Lung (tissue), 12 donors: Measurements from ENCODE around the gene CDK5R2. TPM values are rescaled to one million over a fixed set of nuclear protein-coding genes. Genes with fewer than 3 reads are reported as not detected.

Source experiments
- ATAC-seq: fragments of 200-7000 bp; cut with Tn5 transposase; one replicate; pipeline ENCODE4 v1.9.1; 2020; ENCODE audit warnings: moderate number of reproducible peaks; ENCODE audit not compliant: insufficient read depth, low FRiP score
- DNase-seq, 3 donors: peaks; one replicate each; pipeline ENCODE4 v3.0.0-alpha.2; 2013 to 2017
- H3K27ac ChIP-seq, 2 donors: one replicate each; pipeline ENCODE4 v1.5.1; 2013; ENCODE audit warnings: mild to moderate bottlenecking in 2 of 2, moderate library complexity in 2 of 2, control low read depth in 1 of 2, inconsistent platforms in 1 of 2, low read depth in 1 of 2, low read length in 1 of 2
- H3K27me3 ChIP-seq, 3 donors: one replicate each; pipeline ENCODE4 v1.5.1; 2013; ENCODE audit warnings: low read length in 2 of 3; ENCODE audit not compliant: control insufficient read depth in 3 of 3, insufficient read depth in 3 of 3
- H3K36me3 ChIP-seq, 4 donors: one replicate each; pipeline ENCODE4 v1.5.1; 2013; ENCODE audit warnings: low read length in 4 of 4, mild to moderate bottlenecking in 1 of 4, moderate library complexity in 1 of 4; ENCODE audit not compliant: control insufficient read depth in 4 of 4, insufficient read depth in 4 of 4
- H3K4me1 ChIP-seq, 5 donors: one replicate each; pipeline ENCODE4 v1.5.1; 2013; ENCODE audit warnings: low read length in 5 of 5, mild to moderate bottlenecking in 2 of 5, moderate library complexity in 1 of 5; ENCODE audit not compliant: control insufficient read depth in 5 of 5, insufficient read depth in 5 of 5
- H3K4me3 ChIP-seq: one replicate; pipeline ENCODE4 v1.5.1; 2013; ENCODE audit warnings: mild to moderate bottlenecking, control low read depth, moderate library complexity
- H3K9ac ChIP-seq, 2 donors: one replicate each; pipeline ENCODE4 v1.5.1; 2013; ENCODE audit warnings: low read length in 2 of 2, control low read depth in 1 of 2; ENCODE audit not compliant: insufficient read depth in 1 of 2
- H3K9me3 ChIP-seq, 4 donors: one replicate each; pipeline ENCODE4 v1.5.1; 2013; ENCODE audit warnings: low read length in 3 of 4, mild to moderate bottlenecking in 1 of 4, moderate library complexity in 1 of 4; ENCODE audit not compliant: control insufficient read depth in 4 of 4, insufficient read depth in 3 of 4
- CTCF ChIP-seq: IDR thresholded peaks from 2 replicates; pipeline ENCODE4 v1.5.1; 2012; ENCODE audit warnings: mild to moderate bottlenecking; ENCODE audit errors: control extremely low read depth, extremely low read depth
- WGBS, 2 donors: extraction: QIAGEN DNeasy Blood & Tissue Kit; methylation state at CpG; one replicate each; pipeline ENCODE4 v1.1.7; 2013; 5-methylcytosine and 5-hydroxymethylcytosine counted together
- polyA plus RNA-seq, 2 donors: library from polyadenylated mRNA; stranded (reverse); fragments of 200-250 nt; gene quantifications; one replicate each; pipeline ENCODE4 v1.2.1, GENCODE V29; 2013
- total RNA-seq, 2 donors: library from RNA; depleted of rRNA in 1 of 2; stranded (reverse); fragments of >200 nt in 1 of 2; gene quantifications; one replicate each; pipeline ENCODE4 v1.2.1, GENCODE V29; 2014 to 2021
- donor health status: control.
- donor health status: control.
- donor health status: Bipolar disorder and iron deficiency.
- donor health status: healthy.
- donor health status: DM: yes; HTN: yes; CAD: no.

CDK5R2 gene
- total and polyA plus RNA-seq, 4 donors, result 0.03 to 0.17 (median 0.08) TPM; not detected in 1

- Histone ChIP-seq H3K9me3 (peaks cover 0 to 5% (median 0%) of the 10 kb centered on the region in 4 donors), H3K9ac (no peak overlapping the region), H3K27ac (no peak overlapping the region), H3K4me1 (no peaks in the 10 kb centered on the region), H3K27me3 (peaks cover 11 to 31% (median 16%) of the 10 kb centered on the region in 3 donors), H3K36me3 (no peaks in the 10 kb centered on the region), H3K4me3 (no peak overlapping the region)
- WGBS, 2 donors, result 25 to 54% methylated on average over 1 of the region's 1 CpG
- no peak for TF ChIP-seq CTCF
- ATAC-seq, result no peak
- no peak for DNase-seq
Measured at GRCh38 chr2:218970894-218971293, 11.4 kb downstream of the CDK5R2 start.

GRCh38 chr2:218975060-218975777 is 15.8 kb downstream of the CDK5R2 start:
- 61 to 74% methylated on average over 4 of the region's 4 CpGs for WGBS, 2 donors
- Histone ChIP-seq H3K9ac (no peak overlapping the region), H3K36me3 (no peaks in the 10 kb centered on the region), H3K9me3 (peaks cover 0 to 5% (median 0%) of the 10 kb centered on the region in 4 donors), H3K4me3 (no peak overlapping the region), H3K27me3 (peaks cover 11 to 61% (median 46%) of the 10 kb centered on the region in 3 donors), H3K4me1 (peaks cover 0 to 3% (median 0%) of the 10 kb centered on the region in 5 donors), H3K27ac (no peak overlapping the region)
- ATAC-seq (no peak), DNase-seq (no peak)
- TF ChIP-seq CTCF, result no peak

GRCh38 chr2:218979846-218980734 is 20.6 kb downstream of the CDK5R2 start:
- Histone ChIP-seq H3K9me3 (no peaks in the 10 kb centered on the region), H3K36me3 (no peaks in the 10 kb centered on the region), H3K4me1 (peaks cover 0 to 24% (median 6%) of the 10 kb centered on the region in 5 donors), H3K27me3 (peaks cover 7 to 77% (median 65%) of the 10 kb centered on the region in 3 donors), H3K27ac (no peak overlapping the region), H3K9ac (no peak overlapping the region), H3K4me3 (no peak overlapping the region)
- ATAC-seq (peak; percentile 88), DNase-seq (peak; percentile 74 to 82 (median 80))
- peak; percentile 67 for TF ChIP-seq CTCF
- WGBS, 2 donors, result 4% methylated on average over 38 to 39 of the region's 39 CpGs
